DND-41 (cell line): Measurements from ENCODE around the gene SUN5.

Experiments
- ATAC-seq: fragments of 200-7000 bp; cut with Tn5 transposase; 3 replicates; pipeline ENCODE4 v1.9.1; 2021; ENCODE audit warnings: low read depth; ENCODE audit not compliant: insufficient read depth
- DNase-seq: peaks from one replicate; pipeline ENCODE4 v3.0.0-alpha.2; 2020
- H2AFZ ChIP-seq: 2 replicates; pipeline ENCODE4 v1.6.0; 2012; ENCODE audit warnings: low read depth, low read length
- H3K27ac ChIP-seq: 2 replicates; pipeline ENCODE4 v1.5.1; 2012; ENCODE audit warnings: low read length, inconsistent platforms
- H3K27me3 ChIP-seq: fragments of 200-600 bp; sonication (generic); 2 replicates; pipeline ENCODE4 v1.6.0; 2012; ENCODE audit warnings: low read length, mild to moderate bottlenecking, inconsistent platforms; ENCODE audit not compliant: insufficient read depth, poor library complexity
- H3K36me3 ChIP-seq: 2 replicates; pipeline ENCODE4 v1.5.1; 2012; ENCODE audit warnings: low read length, inconsistent platforms; ENCODE audit not compliant: insufficient read depth
- H3K4me1 ChIP-seq: 2 replicates; pipeline ENCODE4 v1.5.1; 2012; ENCODE audit warnings: mild to moderate bottlenecking, low read length; ENCODE audit not compliant: insufficient read depth
- H3K4me2 ChIP-seq: 2 replicates; pipeline ENCODE4 v1.6.0; 2012; ENCODE audit warnings: mild to moderate bottlenecking, moderate library complexity, low read length, inconsistent platforms; ENCODE audit not compliant: insufficient read depth
- H3K4me3 ChIP-seq, 2 experiments: fragments of 200-600 bp in 1 of 2; shearing (Covaris generic) in 1 of 2; 2 replicates each; pipeline ENCODE4 v1.5.1; 2012 to 2016; ENCODE audit warnings: inconsistent platforms in 2 of 2, low read length in 2 of 2, mild to moderate bottlenecking in 2 of 2, low read depth in 1 of 2, moderate library complexity in 1 of 2
- H3K79me2 ChIP-seq: 2 replicates; pipeline ENCODE4 v1.6.0; 2012; ENCODE audit warnings: low read length, inconsistent platforms; ENCODE audit not compliant: insufficient read depth
- H3K9ac ChIP-seq: 2 replicates; pipeline ENCODE4 v1.6.0; 2012; ENCODE audit warnings: low read depth, mild to moderate bottlenecking, inconsistent platforms, low read length, moderate library complexity
- H3K9me3 ChIP-seq: 2 replicates; pipeline ENCODE4 v1.5.1; 2012; ENCODE audit warnings: low read length, moderate library complexity, mild to moderate bottlenecking, inconsistent platforms; ENCODE audit not compliant: insufficient read depth, severe bottlenecking
- H4K20me1 ChIP-seq: 2 replicates; pipeline ENCODE4 v1.6.0; 2012; ENCODE audit warnings: low read length; ENCODE audit not compliant: insufficient read depth
- EZH2 ChIP-seq: IDR thresholded peaks from 3 replicates; pipeline ENCODE4 v1.6.1; 2012; ENCODE audit warnings: borderline replicate concordance, low read depth, mild to moderate bottlenecking, moderate library complexity, low read length, inconsistent platforms; ENCODE audit not compliant: severe bottlenecking
- TF ChIP-seq, protein P1 (sequence below): IDR thresholded peaks from 2 replicates; pipeline ENCODE4 v1.5.1; 2012; ENCODE audit warnings: borderline replicate concordance, low read length, moderate library complexity, mild to moderate bottlenecking; ENCODE audit not compliant: poor library complexity, severe bottlenecking; ENCODE audit errors: extremely low read depth

Gene SUN5

DNA sequence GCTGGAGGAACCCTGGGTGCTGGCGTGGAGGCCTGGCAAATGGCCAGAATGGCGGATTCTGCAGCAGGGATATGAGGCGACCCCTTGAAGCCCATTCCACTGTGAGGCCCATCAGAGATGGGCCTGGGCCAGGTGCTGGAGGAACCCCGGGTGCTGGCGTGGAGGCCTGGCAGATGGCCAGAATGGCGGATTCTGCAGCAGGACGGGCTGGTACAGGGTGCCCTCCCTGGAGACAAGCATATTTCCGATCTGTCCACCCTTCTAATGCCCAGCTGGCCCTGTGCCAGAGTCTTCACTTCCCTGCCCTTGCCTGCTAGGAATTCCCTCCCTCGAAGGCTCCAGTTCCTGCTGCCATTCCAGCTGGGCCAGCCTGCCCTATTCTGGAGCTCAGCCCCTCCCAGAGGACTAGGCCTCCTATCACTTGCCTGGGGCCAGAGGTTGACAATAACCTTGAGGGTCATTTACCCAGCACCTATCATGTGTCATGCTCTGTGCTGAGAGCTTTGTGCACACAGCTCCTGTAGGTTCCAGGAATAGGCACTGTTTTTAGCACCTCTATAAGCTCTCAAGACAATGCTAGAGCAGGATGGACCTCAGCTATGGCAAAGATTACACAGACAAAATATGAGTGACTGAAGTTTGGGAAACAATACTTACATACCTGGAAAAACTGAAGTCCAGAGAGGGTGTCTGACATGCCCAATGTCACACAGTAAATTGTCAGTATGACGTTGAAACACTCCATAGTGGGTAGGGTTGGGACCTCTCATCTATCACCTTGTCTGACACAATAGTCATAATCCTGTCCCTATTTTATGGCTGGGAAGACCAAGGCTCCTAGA, 21.4 kb downstream of the SUN5 start:
- no peaks in the 10 kb centered on the region for H3K36me3 ChIP-seq
- no peak overlapping the region for H3K4me2 ChIP-seq
- H3K4me3 ChIP-seq = no peak overlapping the region
- no peaks in the 10 kb centered on the region for H4K20me1 ChIP-seq
- no peaks in the 10 kb centered on the region for H3K9me3 ChIP-seq
- no peak overlapping the region for H3K27ac ChIP-seq
- no peaks in the 10 kb centered on the region for H3K79me2 ChIP-seq
- H3K9ac ChIP-seq = no peak overlapping the region
- H3K4me1 ChIP-seq = peaks cover under 1% of the 10 kb centered on the region
- H3K27me3 ChIP-seq = no peaks in the 10 kb centered on the region
- ATAC-seq (no peak), DNase-seq (no peak)
- H2AFZ ChIP-seq = no peak overlapping the region
- TF ChIP-seq, protein P1, sequence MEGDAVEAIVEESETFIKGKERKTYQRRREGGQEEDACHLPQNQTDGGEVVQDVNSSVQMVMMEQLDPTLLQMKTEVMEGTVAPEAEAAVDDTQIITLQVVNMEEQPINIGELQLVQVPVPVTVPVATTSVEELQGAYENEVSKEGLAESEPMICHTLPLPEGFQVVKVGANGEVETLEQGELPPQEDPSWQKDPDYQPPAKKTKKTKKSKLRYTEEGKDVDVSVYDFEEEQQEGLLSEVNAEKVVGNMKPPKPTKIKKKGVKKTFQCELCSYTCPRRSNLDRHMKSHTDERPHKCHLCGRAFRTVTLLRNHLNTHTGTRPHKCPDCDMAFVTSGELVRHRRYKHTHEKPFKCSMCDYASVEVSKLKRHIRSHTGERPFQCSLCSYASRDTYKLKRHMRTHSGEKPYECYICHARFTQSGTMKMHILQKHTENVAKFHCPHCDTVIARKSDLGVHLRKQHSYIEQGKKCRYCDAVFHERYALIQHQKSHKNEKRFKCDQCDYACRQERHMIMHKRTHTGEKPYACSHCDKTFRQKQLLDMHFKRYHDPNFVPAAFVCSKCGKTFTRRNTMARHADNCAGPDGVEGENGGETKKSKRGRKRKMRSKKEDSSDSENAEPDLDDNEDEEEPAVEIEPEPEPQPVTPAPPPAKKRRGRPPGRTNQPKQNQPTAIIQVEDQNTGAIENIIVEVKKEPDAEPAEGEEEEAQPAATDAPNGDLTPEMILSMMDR = no peak
- no peak for TF ChIP-seq EZH2

DNA sequence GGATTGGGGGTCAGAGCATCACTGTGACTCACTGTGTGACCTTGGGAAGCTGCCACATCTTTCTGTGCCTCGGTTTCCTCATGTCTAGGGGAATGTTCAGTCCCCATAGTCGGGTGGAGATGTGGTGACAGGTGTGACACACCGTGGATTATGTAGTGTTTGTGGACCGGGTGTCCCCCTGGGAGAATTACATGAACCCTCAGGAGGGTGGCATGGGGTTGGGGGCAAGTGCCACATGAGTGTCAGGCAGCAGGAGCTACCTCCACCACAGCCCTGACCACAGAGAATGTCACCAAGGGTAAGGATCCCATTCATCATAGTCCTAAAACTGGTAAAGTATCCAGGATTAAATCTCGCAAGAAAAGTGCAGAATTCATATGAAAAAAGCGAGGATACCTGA, 23.2 kb downstream of the SUN5 start:
- H3K9me3 ChIP-seq = peaks cover 9% of the 10 kb centered on the region
- H3K4me3 ChIP-seq = no peak overlapping the region
- TF ChIP-seq, protein P1 = no peak
- TF ChIP-seq EZH2 = no peak
- no peak overlapping the region for H3K4me2 ChIP-seq
- H3K79me2 ChIP-seq = no peaks in the 10 kb centered on the region
- H3K27ac ChIP-seq = no peak overlapping the region
- DNase-seq (no peak), ATAC-seq (no peak)
- no peak overlapping the region for H2AFZ ChIP-seq
- H3K9ac ChIP-seq = no peak overlapping the region
- no peaks in the 10 kb centered on the region for H3K27me3 ChIP-seq
- H4K20me1 ChIP-seq = no peaks in the 10 kb centered on the region
- H3K4me1 ChIP-seq = peaks cover 19% of the 10 kb centered on the region
- H3K36me3 ChIP-seq = no peaks in the 10 kb centered on the region

DNA sequence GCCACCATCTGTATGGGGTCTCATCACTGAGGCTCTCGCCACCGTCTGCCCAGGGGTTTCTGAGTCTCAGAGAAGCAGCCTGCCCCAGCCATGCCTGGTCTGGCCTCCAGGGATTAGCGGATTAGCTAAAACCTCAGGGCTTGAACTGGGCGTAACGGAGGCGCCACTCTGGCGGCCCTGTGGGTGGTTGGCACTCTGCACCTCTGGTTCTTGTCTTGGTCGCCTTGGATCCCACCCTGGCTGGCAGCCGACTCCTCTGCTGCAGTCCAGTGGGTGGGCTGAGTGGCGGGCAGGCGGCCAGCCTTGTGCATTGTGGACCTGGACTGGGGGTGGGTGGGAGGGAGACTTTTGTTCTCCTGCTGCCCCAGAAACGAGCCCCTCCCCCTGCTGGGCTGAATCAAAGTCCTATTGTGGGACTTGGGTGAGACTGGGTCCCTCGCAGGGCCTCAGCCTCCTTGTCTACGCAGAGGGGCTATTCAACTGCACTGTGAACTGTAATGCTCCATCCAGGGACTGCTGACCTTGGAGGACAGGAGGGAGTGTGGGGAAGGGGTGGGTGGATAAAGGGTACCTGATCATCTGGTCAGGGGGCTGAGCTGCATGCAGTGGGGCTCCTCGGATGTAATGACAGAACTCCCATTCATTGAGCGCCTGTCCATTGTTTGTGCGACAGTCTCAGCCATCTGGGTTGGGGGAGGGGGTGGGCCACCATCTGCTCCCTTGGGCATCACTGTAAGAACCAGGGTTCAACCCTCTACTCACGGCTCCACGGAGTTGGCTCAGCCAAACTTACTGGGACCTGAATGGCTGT, 23.9 kb downstream of the SUN5 start:
- no peaks in the 10 kb centered on the region for H3K79me2 ChIP-seq
- no peak overlapping the region for H2AFZ ChIP-seq
- H3K4me3 ChIP-seq = no peak overlapping the region
- H4K20me1 ChIP-seq = no peaks in the 10 kb centered on the region
- no peak overlapping the region for H3K27ac ChIP-seq
- TF ChIP-seq, protein P1 = no peak
- TF ChIP-seq EZH2 = no peak
- ATAC-seq (no peak), DNase-seq (no peak)
- H3K9me3 ChIP-seq = peaks cover 12% of the 10 kb centered on the region
- H3K4me2 ChIP-seq = no peak overlapping the region
- H3K4me1 ChIP-seq = peaks cover 25% of the 10 kb centered on the region
- H3K27me3 ChIP-seq = no peaks in the 10 kb centered on the region
- no peak overlapping the region for H3K9ac ChIP-seq
- no peaks in the 10 kb centered on the region for H3K36me3 ChIP-seq
